Limb (tissue), 2 donors: ENCODE data around the gene DDX46.
"Not testable (repeated sequence)": the region's sequence is repeated elsewhere in the genome, so short reads cannot be mapped to it uniquely, and the experiment has no call there.

Experiments
- DNase-seq, 2 donors: peaks; one replicate each; pipeline ENCODE4 v3.0.0-alpha.2; 2016; ENCODE audit errors: extremely low spot score in 2 of 2

DDX46 gene, protein sequence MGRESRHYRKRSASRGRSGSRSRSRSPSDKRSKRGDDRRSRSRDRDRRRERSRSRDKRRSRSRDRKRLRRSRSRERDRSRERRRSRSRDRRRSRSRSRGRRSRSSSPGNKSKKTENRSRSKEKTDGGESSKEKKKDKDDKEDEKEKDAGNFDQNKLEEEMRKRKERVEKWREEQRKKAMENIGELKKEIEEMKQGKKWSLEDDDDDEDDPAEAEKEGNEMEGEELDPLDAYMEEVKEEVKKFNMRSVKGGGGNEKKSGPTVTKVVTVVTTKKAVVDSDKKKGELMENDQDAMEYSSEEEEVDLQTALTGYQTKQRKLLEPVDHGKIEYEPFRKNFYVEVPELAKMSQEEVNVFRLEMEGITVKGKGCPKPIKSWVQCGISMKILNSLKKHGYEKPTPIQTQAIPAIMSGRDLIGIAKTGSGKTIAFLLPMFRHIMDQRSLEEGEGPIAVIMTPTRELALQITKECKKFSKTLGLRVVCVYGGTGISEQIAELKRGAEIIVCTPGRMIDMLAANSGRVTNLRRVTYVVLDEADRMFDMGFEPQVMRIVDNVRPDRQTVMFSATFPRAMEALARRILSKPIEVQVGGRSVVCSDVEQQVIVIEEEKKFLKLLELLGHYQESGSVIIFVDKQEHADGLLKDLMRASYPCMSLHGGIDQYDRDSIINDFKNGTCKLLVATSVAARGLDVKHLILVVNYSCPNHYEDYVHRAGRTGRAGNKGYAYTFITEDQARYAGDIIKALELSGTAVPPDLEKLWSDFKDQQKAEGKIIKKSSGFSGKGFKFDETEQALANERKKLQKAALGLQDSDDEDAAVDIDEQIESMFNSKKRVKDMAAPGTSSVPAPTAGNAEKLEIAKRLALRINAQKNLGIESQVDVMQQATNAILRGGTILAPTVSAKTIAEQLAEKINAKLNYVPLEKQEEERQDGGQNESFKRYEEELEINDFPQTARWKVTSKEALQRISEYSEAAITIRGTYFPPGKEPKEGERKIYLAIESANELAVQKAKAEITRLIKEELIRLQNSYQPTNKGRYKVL

DNA sequence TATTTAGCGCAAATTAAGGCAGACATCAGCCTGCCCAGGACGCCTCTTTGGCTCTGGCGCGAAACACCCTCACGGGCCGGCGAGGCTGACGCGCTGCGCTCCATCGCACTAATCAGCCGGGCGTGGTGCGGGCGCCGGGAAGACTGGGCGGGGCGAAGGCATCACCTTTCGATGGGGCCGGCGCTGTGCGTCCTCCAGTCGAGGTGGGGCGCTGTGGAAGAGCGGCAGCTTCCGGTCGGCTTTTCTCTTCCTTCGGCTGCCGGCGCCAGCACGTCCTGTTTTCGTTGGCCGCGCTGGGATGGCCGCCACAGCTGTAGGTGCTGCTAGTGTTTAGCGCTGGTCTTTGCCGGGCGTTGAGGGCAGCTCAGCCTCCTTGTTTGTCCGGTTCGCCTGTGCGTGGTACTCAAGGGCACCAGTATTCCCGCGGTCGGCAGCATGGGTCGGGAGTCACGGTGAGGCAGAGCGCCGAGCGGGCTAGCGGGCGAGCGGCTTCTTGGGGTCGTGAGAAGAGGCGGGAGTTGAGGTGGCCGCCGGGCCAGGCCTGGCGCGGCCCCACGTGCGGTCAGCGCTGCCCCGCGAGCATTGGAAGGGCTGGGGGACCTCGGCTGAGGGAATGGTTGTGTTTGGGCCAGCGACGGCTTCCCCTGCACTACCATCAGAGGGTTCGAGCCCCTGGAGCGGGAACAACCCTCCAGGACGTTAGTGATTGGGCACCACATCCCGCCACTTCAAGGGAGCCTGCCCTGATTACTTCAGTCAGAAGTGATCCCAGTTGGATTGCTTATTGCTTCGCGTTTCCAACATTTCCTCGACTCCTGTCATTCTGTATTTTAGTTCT, at the start of gene DDX46:
DDX46 (plus strand) TSS at position 276 of the 838 bp plus-strand sequence; CDS start at position 436, 160 bp downstream.
- DNase-seq, result peak; percentile 94 to 96

DNA sequence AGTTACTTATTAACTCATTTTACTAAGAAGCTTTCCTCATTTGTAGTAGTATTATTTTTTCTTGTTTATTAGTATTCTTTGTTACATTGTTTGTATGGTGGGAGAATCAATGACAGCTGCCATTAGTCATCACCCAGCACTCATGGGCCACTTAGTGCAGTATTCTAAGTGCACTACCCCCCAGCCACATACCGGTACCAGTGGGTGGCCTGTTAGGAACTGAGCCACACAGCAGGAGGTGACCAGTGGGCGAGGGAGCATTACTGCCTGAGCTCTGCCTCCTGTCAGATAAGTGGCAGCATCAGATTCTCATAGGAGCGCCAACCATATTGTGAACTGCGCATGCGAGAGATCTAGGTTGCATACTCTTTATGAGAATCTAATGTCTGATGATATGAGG, 44.5 kb upstream of the DDX46 start:
- no peak for DNase-seq

DNA sequence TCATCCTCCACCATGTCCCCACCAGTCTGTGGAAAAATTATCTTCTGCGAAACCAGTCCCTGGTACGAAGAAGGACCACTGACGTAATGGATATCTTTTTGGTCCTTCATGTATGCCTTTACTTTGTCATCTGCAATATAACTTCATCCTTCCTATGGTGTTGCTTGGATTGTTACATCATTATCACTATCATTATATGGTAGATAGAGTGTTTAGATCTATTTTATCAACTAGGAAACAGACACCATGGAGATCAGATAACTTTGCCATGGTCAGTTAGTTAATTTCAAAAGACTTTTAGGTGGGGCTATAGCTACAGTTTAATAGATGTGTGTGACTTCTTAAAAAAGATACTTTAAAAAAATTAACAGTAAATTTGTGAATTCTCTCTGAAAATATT, 44.0 kb upstream of the DDX46 start:
- no peak for DNase-seq

DNA sequence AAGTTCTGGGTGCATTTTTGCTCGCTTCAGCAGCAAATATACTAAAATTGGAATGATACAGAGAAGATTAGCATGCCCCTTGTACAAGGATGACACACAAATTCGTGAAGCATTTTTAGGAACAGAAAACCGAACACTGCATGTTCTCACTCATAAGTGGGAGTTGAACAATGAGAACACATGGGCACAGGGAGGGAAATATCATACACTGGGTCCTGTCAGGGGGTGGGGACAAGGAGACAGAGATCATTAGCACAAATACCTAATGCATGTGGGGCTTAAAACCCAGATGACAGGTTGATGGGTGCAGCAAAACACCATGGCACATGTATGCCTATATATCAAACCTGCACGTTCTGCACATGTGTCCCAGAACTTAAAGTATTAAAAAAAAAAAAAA, 43.1 kb upstream of the DDX46 start:
- not testable (repeated sequence) for DNase-seq

DNA sequence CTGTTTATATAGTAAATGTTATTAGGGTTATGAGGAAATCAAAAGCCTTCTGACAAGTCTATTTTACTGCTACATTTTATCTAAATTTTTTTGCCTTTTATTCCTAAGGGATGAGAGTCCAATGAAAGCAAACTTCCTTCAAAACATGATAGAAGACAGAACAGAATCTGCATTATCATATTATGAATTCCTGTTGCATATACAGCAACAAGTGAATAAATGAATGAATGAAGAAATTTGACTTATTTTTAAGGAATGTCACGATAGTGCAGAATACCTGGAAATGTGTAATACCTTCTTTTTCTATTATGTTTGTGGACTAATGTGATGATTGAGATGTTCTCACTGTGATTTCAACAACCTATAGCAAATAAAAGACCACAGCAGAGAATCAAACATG, 33.7 kb upstream of the DDX46 start:
- DNase-seq, result no peak

DNA sequence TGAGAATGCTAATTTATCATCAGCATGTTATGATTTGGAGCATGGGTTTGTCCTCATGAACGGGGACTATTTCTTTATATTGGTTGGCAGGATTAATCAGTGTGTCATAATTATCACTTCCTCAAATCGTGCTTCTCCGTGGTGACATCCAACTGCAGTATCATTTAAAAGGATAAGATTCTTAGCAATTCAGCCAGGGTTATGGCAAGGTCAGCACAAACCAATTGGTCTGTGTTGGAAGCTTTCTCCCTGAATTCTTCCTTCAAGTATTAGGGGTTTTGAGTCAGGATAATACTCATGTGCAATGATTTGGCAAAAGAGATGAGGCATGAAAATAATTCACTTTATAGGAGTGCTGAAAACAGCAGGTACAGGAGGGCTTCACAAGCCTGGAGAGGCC, 25.8 kb upstream of the DDX46 start:
- DNase-seq, result no peak

DNA sequence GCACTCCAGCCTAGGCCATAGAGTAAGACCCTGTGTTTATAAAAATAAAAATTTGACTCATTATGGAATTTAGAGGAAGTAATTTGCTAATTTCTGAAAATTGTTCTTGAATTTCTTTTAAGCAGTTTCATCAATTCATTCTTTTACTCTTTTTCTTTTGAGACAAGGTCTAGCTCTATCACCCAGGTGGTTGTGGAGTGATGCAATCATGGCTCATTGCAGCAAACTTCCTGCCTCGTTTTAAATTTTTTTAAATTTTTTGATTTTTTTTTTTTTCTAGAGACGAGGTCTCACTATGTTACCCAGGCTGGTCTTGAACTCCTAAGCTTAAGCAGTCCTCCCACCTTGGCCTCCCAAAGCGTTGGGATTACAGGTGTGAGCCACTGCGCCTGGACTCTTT, 23.3 kb upstream of the DDX46 start:
- no peak for DNase-seq

DNA sequence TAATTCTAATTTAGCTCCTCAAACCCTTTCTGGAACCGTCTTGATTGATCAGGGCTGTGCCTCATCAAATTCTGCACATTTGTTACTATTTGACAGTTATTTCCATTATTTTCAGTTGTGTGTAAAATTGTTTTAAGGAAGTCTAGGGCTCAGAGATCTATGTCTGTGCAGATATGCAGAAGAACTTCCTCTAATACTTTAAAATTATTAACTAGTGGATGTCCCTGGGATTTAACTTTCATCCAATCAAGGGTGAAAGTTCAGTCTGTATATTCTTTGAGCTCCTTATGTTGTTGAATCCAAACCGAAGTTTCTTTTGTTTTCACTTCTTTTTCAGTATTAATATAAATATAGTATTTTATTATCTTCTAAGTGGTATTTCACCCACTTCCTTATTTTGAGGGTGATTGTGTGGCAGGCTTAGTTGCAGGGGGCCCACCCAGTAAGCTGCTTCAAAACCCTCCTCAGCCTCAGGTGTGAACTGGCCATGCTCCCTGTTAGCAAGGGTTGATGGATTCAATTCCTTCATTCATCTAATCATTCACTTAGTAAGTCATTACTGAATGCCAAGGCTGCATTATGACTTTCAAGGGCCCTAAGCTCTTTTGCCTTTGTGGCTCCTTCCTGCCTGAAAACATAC, 22.3 kb upstream of the DDX46 start:
- no peak for DNase-seq

DNA sequence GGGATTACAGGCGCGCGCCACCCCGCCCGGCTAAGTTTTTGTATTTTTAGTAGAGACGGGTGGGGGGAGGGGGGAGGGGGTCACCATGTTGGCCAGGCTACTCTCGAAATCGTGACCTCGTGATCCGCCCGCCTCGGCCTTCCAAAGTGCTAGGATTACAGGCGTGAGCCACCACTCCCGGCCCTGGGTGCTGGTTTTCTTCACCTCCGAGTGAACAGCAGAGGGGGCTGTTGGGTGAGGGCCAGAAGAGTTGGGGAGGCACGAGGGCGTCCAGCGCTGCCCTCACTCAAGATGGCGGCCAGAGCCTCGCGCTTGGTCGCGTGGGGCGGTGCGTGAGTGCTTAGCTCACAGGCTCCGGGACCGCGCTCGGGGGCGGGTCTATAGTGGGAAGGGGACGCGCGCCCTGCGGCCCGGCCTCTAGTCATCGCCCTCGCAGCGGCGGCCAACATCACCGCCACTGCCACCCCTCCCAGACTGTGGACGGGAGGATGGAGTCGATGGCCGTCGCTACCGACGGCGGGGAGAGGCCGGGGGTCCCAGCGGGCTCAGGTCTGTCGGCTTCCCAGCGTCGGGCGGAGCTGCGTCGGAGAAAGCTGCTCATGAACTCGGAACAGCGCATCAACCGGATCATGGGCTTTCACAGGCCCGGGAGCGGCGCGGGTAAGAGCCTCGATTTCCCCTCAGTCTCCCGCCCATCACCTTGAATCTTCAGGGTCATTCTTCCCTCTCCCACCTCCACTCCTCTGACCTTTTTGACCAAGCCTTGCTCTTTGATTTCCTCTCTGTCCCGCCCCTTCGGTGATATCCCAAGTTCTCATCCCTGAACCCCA, 20.2 kb upstream of the DDX46 start, which contains the start of gene CAMLG:
CAMLG (plus strand) TSS at position 416 of the 830 bp plus-strand sequence; CDS start at position 489, 73 bp downstream.
- DNase-seq, result peak; percentile 96 to 98

DNA sequence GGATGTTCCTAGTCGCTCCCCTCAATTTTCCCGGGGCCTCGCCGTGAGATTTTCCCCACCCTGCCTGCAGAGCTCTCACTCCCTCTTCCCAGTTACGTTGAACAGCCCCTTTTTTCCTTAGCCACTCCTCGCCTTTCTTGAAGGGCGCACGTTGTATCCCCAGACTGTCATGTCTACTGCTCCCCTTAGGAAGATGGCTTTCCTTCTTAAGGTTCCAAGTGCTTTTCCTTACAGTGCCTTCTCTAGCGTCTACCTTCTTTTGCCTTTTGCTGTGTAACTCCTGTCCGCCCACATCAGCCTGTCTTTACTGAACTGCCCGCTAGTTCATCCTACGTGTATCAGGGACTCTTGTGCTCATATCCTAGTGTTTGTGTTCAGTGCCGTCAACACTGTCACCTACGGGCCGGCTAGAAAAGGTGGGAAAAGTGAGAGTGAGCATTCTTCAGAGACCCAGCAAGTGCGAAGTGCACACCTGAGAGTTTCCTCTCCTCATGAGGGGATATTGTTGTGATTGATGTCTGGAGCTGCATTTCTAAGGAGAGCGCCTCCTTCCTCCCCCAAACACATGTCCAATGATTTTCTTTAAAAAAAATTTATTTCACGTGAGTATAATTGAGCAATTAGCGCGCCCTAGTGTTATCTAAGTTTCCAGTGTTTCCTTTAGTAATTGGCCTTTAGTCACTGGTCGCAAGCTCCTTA, 19.5 kb upstream of the DDX46 start:
- DNase-seq, result peak; percentile 25 to 39

DNA sequence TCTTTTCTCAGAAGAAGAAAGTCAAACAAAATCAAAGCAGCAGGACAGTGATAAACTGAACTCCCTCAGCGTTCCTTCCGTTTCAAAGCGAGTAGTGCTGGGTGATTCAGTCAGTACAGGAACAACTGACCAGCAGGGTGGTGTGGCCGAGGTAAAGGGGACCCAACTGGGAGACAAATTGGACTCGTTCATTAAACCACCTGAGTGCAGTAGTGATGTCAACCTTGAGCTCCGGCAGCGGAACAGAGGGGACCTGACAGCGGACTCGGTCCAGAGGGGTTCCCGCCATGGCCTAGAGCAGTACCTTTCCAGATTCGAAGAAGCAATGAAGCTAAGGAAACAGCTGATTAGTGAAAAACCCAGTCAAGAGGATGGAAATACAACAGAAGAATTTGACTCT, 17.5 kb upstream of the DDX46 start:
- no peak for DNase-seq

DNA sequence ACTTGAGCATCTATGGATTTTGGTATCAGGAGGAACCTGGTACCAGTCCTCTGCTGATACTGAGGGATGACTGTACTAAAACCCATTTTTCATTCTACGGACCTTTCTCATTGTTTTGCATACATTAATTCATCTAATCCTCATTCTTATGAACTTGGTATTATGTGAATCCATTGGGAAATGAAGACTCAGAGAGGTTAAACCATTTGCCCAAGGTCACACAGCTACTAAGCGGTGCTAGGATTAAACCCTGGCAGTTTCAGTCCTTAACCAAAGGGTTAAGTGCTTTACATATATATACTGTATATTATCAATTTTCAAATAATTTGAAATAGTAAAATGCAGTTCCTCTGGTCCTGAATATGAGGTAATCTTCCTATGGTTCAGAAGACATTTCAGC, 16.4 kb upstream of the DDX46 start:
- DNase-seq, result no peak

DNA sequence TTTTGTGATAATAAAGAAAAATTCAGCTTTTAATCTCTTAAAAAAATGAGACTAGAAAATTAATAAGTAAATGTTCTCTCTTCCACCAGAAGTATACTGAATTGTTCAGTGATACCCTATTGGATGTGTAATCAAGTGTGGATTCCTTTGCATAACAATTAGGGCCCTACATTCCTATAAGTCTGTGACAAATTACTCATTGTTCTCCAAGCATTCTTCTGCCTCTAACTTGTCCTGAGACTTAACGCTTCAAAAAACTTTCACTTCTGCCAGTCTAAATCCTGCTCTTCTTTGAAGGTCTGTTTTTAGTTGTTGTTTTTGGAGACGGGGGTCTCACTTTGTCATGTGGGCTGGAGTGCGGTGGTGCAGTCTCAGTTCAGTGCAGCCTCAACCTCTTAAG, 9.2 kb upstream of the DDX46 start:
- DNase-seq, result no peak

DNA sequence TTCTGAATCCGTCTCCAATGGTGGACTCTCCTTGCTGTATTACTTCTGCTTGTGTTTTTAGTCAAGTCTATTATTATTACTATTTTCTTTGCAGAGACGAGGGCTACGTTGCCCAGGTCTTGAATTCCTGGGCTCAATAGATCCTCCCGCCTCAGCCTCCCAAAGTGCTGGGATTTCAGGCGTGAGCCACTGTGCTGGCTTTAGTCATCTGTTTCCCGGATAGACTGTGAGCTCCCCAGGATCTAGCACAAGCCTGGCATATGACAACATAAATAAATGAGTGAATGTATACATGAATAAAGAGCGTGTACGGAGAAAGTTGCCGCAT, 439 bp upstream of the DDX46 start:
- DNase-seq, result no peak

DNA sequence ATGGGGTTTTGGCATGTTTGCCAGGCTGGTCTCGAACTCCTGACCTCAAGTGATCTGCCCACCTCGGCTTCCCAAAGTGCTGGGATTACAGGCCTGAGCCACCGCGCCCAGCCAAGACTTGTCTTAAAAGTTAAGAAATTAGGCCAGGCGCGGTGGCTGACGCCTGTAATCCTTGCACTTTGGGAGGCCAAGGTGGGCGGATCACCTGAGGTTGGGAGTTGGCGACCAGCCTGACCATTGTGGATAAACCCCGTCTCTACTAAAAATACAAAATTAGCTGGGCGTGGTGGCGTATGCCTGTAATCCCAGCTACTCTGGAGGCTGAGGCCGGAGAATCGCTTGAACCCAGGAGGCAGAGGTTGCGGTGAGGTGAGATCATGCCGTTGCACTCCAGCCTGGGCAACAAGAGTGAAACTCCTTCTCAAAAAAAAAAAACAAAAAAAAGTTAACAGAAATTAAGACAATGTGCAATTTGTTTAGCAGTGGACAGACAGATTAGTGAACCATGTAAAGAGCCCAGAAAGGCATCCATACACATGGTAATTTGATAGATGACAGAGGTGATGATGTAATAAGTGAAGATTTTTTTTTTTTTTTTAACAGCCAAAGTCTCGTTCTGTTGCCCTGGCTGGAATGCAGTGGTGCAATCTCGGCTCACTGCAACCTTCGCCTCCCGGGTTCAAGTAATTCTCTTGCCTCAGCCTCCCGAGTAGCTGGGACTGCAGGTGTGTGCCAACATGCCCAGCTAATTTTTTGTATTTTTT, 9.1 kb downstream of the DDX46 start:
- DNase-seq, result not testable (repeated sequence)

DNA sequence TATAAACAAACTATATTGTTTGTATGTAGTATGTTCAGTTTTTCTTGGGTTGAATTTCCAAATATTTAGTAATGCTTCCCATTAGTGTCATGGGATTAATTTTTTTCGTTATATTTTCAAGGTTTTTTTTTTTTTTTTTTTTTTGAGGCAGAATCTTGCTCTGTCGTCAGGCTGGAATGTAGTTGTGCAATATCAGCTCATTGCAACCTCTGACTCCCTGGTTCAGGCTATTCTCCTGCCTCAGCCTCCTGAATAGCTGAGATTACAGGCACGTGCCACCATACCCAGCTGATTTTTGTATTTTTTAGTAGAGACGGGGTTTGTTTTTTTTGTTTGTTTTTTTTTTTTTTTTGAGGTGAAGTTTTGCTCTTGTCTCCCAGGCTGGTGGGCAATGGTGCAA, 10.6 kb downstream of the DDX46 start:
- DNase-seq, result no peak

DNA sequence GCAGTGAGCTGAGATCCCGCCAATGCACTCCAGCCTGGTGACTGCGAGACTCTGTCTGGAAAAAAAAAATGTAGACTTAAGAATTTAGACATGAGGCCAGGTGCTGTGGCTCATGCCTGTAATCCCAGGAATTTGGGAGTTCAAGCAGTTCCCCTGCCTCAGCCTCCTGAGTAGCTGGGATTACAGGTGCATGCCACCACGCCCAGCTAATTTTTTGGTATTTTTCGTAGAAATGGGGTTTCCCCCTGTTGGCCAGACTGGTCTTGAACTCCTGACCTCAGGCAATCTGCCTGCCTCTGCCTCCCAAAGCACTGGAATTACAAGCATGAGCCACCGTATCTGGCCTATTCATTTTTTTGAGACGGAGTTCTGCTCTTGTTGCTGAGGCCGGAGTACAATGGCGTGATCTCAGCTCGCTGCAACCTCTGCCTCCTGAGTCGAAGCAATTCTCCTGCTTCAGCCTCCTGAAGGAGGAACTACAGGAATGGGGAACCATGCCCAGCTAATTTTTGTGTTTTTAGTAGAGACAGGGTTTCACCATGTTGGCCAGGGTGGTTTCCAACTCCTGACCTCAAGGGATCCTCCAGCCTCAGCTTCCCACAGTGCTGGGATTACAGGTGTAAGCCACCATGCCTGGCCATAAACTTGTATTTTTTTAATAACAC, 14.0 kb downstream of the DDX46 start:
- no peak for DNase-seq

DNA sequence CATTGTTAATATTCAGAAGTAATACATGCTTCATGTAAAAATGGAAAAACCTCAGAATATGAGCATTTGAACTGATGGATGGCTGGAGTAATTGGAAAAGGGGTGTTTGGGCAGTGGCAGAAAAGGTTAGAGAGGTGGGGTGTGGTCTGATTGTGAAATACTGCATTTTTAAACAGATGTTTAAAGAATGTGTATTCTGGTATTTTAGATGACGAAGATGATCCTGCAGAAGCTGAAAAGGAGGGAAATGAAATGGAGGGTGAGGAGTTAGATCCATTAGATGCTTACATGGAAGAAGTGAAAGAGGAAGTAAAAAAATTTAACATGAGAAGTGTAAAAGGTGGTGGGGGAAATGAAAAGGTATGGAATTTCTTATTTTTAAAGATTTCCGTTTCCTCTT, 18.8 kb downstream of the DDX46 start:
- DNase-seq, result no peak
